Ovary (tissue), 3 donors: ENCODE results near the gene ZBED4.

Experiments
- EP300 ChIP-seq: sonication (generic); formaldehyde crosslinking; IDR thresholded peaks from one replicate; pipeline ENCODE4 v1.6.1; 2017; ENCODE audit warnings: antibody characterized with exemption
- POLR2A ChIP-seq: fragments of 450-650 bp; IDR thresholded peaks from one replicate; pipeline ENCODE4 v1.6.1; 2017; ENCODE audit warnings: antibody characterized with exemption, mild to moderate bottlenecking, moderate library complexity
- TF ChIP-seq, protein P1 (sequence below), 3 donors: fragments of 450-650 bp in 2 of 3; fragments of 200-600 bp in 1 of 3; IDR thresholded peaks; one replicate each; pipeline versions ENCODE4 v1.5.1 to v1.8.0; 2016 to 2022; ENCODE audit warnings: antibody characterized with exemption in 3 of 3, mild to moderate bottlenecking in 1 of 3
- donor health status: DM: no; HTN: no; CAD: no.

DNA sequence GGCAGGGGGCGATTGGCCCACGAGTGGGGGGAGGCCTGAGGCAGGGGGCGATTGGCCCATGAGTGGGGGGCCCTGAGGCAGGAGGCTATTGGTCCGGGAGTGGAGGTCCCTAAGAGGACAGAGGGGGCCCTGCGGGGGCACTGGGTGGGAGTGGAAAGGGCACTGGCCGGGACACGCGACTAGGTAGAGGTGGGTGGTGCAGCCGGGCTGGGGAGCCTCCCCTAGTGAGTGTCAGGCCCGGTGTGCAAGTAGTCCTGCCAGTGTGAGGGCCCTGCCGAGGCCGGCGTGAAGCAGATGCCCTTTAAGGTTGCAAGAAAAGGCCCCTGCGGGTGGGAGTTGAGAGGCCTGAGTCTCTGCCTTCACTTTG lies 25.1 kb upstream of the ZBED4 start:
- TF ChIP-seq, protein P1, sequence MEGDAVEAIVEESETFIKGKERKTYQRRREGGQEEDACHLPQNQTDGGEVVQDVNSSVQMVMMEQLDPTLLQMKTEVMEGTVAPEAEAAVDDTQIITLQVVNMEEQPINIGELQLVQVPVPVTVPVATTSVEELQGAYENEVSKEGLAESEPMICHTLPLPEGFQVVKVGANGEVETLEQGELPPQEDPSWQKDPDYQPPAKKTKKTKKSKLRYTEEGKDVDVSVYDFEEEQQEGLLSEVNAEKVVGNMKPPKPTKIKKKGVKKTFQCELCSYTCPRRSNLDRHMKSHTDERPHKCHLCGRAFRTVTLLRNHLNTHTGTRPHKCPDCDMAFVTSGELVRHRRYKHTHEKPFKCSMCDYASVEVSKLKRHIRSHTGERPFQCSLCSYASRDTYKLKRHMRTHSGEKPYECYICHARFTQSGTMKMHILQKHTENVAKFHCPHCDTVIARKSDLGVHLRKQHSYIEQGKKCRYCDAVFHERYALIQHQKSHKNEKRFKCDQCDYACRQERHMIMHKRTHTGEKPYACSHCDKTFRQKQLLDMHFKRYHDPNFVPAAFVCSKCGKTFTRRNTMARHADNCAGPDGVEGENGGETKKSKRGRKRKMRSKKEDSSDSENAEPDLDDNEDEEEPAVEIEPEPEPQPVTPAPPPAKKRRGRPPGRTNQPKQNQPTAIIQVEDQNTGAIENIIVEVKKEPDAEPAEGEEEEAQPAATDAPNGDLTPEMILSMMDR (IDR thresholded peaks at IDR 0.05), result no peak
- no peak for TF ChIP-seq POLR2A
- TF ChIP-seq EP300, result no peak
